Right lung (tissue), 5 donors: ENCODE data around the gene ATP2A3. TPM values are rescaled to one million over a fixed set of nuclear protein-coding genes. Genes with fewer than 3 reads are reported as not detected.

Experiments used
- DNase-seq, 2 donors: peaks; one replicate each; pipeline ENCODE4 v3.0.0-alpha.2; 2013
- polyA plus RNA-seq, 5 donors: library from polyadenylated mRNA; unstranded; fragments of 120-200 nt; gene quantifications; one replicate each; pipeline versions ENCODE4 v1.2.1 to v1.2.3, GENCODE V29; 2013; ENCODE audit warnings: inconsistent platforms in 1 of 5, low replicate concordance in 1 of 5; ENCODE audit not compliant: insufficient read length in 5 of 5, insufficient read depth in 1 of 5

The ATP2A3 gene
- polyA plus RNA-seq, 5 donors = 4.3 to 9.6 (median 6.2) TPM

- DNase-seq = no peak
Measured at GRCh38 chr17:3928406-3928805, 35.8 kb downstream of the ATP2A3 start.

- DNase-seq = no peak
Measured at GRCh38 chr17:3927628-3928340, 36.5 kb downstream of the ATP2A3 start.

- DNase-seq = no peak
Measured at GRCh38 chr17:3926860-3927627, 37.2 kb downstream of the ATP2A3 start.

- no peak for DNase-seq
Measured at GRCh38 chr17:3925684-3926485, 38.4 kb downstream of the ATP2A3 start.

- DNase-seq = no peak
Measured at GRCh38 chr17:3924512-3925350, 39.5 kb downstream of the ATP2A3 start.

GRCh38 chr17:3923466-3924190, 40.6 kb downstream of the ATP2A3 start:
- DNase-seq = no peak

- no peak for DNase-seq
Measured at GRCh38 chr17:3922765-3923164, 41.5 kb downstream of the ATP2A3 start.

GRCh38 chr17:3921502-3922319, 42.5 kb downstream of the ATP2A3 start:
- no peak for DNase-seq

GRCh38 chr17:3921006-3921405, 43.2 kb downstream of the ATP2A3 start:
- DNase-seq = no peak

- no peak for DNase-seq
Measured at GRCh38 chr17:3919123-3919624, 45.1 kb downstream of the ATP2A3 start.

GRCh38 chr17:3918372-3919122, 45.7 kb downstream of the ATP2A3 start:
- DNase-seq = no peak

- DNase-seq = peak; percentile 62 to 63
Measured at GRCh38 chr17:3917391-3917931, 46.8 kb downstream of the ATP2A3 start.

- DNase-seq = no peak
Measured at GRCh38 chr17:3916825-3917224, 47.4 kb downstream of the ATP2A3 start.

GRCh38 chr17:3915995-3916696, 48.1 kb downstream of the ATP2A3 start, which contains the start of gene P2RX1:
Gene P2RX1, minus strand, starts transcription at chr17:3916465. Its CDS starts 240 bp downstream, at chr17:3916225.
- no peak for DNase-seq

GRCh38 chr17:3915581-3915994, 48.6 kb downstream of the ATP2A3 start:
- DNase-seq = no peak

- no peak for DNase-seq
Measured at GRCh38 chr17:3914312-3914670, 49.9 kb downstream of the ATP2A3 start.

GRCh38 chr17:3913531-3914311, 50.5 kb downstream of the ATP2A3 start:
- DNase-seq = peak in 1 of 2 donors; percentile 63
